HG03521 (cell line): ENCODE results near the gene SUCLG2.

Source experiments
- ATAC-seq: cut with Tn5 transposase; IDR thresholded peaks from one replicate; pipeline ENCODE4 v1.9.1; 2021; ENCODE audit warnings: mild to moderate bottlenecking, moderate library complexity; ENCODE audit not compliant: unreplicated experiment

The SUCLG2 gene

GRCh38 chr3:67650084-67650483 lies 4.3 kb downstream of the SUCLG2 start:
- ATAC-seq, result no peak

GRCh38 chr3:67649681-67650080 lies 4.7 kb downstream of the SUCLG2 start:
- ATAC-seq, result no peak

GRCh38 chr3:67648701-67649100 lies 5.7 kb downstream of the SUCLG2 start:
- no peak for ATAC-seq

GRCh38 chr3:67648229-67648628 lies 6.2 kb downstream of the SUCLG2 start:
- no peak for ATAC-seq

- no peak for ATAC-seq
Measured at GRCh38 chr3:67647390-67647878, 7.0 kb downstream of the SUCLG2 start.

GRCh38 chr3:67646586-67647234 lies 7.7 kb downstream of the SUCLG2 start:
- no peak for ATAC-seq

GRCh38 chr3:67644827-67645226 lies 9.6 kb downstream of the SUCLG2 start:
- ATAC-seq, result no peak

GRCh38 chr3:67642734-67643133 lies 11.7 kb downstream of the SUCLG2 start:
- no peak for ATAC-seq

- ATAC-seq, result no peak
Measured at GRCh38 chr3:67642190-67642589, 12.2 kb downstream of the SUCLG2 start.

- no peak for ATAC-seq
Measured at GRCh38 chr3:67641451-67641850, 13.0 kb downstream of the SUCLG2 start.

- no peak for ATAC-seq
Measured at GRCh38 chr3:67640023-67640660, 14.3 kb downstream of the SUCLG2 start.

GRCh38 chr3:67637255-67637900 lies 17.0 kb downstream of the SUCLG2 start:
- ATAC-seq, result no peak

- no peak for ATAC-seq
Measured at GRCh38 chr3:67635806-67636205, 18.6 kb downstream of the SUCLG2 start.

- no peak for ATAC-seq
Measured at GRCh38 chr3:67635257-67635656, 19.2 kb downstream of the SUCLG2 start.

- no peak for ATAC-seq
Measured at GRCh38 chr3:67630666-67631362, 23.6 kb downstream of the SUCLG2 start.

- ATAC-seq, result no peak
Measured at GRCh38 chr3:67624687-67625086, 29.7 kb downstream of the SUCLG2 start.

GRCh38 chr3:67624078-67624477 lies 30.3 kb downstream of the SUCLG2 start:
- no peak for ATAC-seq

GRCh38 chr3:67622652-67623051 lies 31.8 kb downstream of the SUCLG2 start:
- ATAC-seq, result no peak

GRCh38 chr3:67620869-67621268 lies 33.5 kb downstream of the SUCLG2 start:
- no peak for ATAC-seq

- ATAC-seq, result no peak
Measured at GRCh38 chr3:67619991-67620390, 34.4 kb downstream of the SUCLG2 start.

- no peak for ATAC-seq
Measured at GRCh38 chr3:67617518-67617917, 36.9 kb downstream of the SUCLG2 start.

GRCh38 chr3:67616046-67616445 lies 38.4 kb downstream of the SUCLG2 start:
- no peak for ATAC-seq
